ENCODE data around the gene TWIST2. TPM values are rescaled to one million over a fixed set of nuclear protein-coding genes. Genes with fewer than 3 reads are reported as not detected.

TWIST2 gene
- 10 to 100 TPM in 3 of 4 donors, 1 to 10 TPM in 1; 1.4 to 41.3 (median 15.7) TPM for total RNA-seq

DNA sequence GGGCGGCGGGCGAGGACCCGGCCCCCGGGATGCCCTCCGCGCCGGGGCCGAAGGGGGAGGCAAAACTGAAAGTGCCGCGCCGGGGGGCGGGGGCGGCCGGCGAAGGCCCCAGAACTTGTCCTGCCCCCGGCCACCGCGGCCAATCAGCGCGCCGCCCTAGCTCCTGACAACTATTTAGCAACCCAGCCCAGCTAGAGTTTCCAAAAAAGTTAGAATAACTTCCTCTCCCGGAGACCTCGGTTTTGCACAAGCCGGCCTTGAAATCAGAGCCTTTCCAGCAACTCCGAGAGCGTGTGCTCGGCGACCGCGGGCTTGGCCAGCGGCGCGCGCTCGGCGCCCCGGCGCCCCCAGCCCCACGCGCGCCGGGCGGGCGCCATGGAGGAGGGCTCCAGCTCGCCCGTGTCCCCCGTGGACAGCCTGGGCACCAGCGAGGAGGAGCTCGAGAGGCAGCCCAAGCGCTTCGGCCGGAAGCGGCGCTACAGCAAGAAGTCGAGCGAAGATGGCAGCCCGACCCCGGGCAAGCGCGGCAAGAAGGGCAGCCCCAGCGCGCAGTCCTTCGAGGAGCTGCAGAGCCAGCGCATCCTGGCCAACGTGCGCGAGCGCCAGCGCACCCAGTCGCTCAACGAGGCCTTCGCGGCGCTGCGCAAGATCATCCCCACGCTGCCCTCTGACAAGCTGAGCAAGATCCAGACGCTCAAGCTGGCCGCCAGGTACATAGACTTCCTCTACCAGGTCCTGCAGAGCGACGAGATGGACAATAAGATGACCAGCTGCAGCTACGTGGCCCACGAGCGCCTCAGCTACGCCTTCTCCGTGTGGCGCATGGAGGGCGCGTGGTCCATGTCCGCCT, at the start of gene TWIST2:
TSS of gene TWIST2 (plus strand) at position 245 of the 850 bp plus-strand sequence. CDS start at position 376, 131 bp downstream.
- peak within 1 kb of the TSS; percentile 36 to 62 (median 48) for H3K4me3 ChIP-seq
- TF ChIP-seq POLR2A (IDR thresholded peaks at IDR 0.05): no peak
- TF ChIP-seq, protein P1, sequence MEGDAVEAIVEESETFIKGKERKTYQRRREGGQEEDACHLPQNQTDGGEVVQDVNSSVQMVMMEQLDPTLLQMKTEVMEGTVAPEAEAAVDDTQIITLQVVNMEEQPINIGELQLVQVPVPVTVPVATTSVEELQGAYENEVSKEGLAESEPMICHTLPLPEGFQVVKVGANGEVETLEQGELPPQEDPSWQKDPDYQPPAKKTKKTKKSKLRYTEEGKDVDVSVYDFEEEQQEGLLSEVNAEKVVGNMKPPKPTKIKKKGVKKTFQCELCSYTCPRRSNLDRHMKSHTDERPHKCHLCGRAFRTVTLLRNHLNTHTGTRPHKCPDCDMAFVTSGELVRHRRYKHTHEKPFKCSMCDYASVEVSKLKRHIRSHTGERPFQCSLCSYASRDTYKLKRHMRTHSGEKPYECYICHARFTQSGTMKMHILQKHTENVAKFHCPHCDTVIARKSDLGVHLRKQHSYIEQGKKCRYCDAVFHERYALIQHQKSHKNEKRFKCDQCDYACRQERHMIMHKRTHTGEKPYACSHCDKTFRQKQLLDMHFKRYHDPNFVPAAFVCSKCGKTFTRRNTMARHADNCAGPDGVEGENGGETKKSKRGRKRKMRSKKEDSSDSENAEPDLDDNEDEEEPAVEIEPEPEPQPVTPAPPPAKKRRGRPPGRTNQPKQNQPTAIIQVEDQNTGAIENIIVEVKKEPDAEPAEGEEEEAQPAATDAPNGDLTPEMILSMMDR (IDR thresholded peaks at IDR 0.05): no peak
- H3K36me3 ChIP-seq: no peaks in the 10 kb centered on the region
- peak; percentile 28 to 73 (median 64) for DNase-seq
- peaks cover 0 to 11% (median 0%) of the 10 kb centered on the region in 4 donors for H3K4me1 ChIP-seq
- no peaks in the 10 kb centered on the region for H3K9me3 ChIP-seq
- H3K27ac ChIP-seq: peak within 1 kb of the TSS; percentile 63 to 84 (median 66)
- no peaks in the 10 kb centered on the region for H3K27me3 ChIP-seq

DNA sequence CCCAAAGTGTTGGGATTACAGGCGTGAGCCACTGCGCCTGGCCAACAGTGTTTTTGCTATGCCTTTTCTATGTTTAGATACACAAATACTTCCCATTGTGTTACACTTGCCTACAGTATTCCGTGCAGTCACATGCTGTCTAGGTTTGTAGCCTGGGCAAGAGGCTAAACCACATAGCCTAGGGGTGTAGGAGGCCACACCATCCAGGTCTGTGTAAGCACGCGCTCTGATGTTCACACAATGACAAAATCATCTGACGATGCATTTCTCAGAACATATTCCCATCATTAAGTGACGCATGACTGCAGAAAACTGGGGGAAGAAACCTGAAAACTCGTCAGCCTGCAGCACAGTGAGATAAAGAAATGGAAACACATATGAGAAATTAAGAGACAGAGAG, 46.1 kb upstream of the TWIST2 start:
- Histone ChIP-seq H3K27ac (no peak overlapping the region), H3K4me1 (no peaks in the 10 kb centered on the region), H3K36me3 (no peaks in the 10 kb centered on the region), H3K4me3 (no peak overlapping the region), H3K27me3 (no peaks in the 10 kb centered on the region), H3K9me3 (no peaks in the 10 kb centered on the region)
- no peak for TF ChIP-seq POLR2A (IDR thresholded peaks at IDR 0.05)
- TF ChIP-seq, protein P1 (IDR thresholded peaks at IDR 0.05): no peak
- DNase-seq: no peak

DNA sequence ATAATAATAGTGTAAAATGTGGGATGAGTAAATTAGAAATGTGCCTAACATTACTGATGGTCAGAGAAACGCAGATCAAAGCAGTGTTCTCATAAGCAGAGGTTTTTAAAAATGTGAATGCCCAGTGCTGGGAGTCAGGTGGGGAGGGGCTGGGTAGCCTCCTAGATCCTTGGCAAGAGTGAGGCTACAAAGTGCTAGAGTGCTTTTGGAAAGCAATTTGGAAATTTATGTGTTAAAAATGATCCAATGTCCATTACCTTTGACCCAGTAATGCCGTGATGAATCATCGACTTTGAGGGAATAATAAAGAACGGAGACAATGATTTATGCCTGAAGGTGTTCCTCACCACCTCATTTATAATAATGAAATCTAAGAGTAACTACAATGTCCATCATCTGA, 44.9 kb upstream of the TWIST2 start:
- Histone ChIP-seq H3K9me3 (no peaks in the 10 kb centered on the region), H3K27me3 (no peaks in the 10 kb centered on the region), H3K27ac (no peak overlapping the region), H3K36me3 (no peaks in the 10 kb centered on the region), H3K4me3 (no peak overlapping the region), H3K4me1 (no peaks in the 10 kb centered on the region)
- DNase-seq: no peak
- TF ChIP-seq, protein P1 (IDR thresholded peaks at IDR 0.05): no peak
- TF ChIP-seq POLR2A (IDR thresholded peaks at IDR 0.05): no peak

DNA sequence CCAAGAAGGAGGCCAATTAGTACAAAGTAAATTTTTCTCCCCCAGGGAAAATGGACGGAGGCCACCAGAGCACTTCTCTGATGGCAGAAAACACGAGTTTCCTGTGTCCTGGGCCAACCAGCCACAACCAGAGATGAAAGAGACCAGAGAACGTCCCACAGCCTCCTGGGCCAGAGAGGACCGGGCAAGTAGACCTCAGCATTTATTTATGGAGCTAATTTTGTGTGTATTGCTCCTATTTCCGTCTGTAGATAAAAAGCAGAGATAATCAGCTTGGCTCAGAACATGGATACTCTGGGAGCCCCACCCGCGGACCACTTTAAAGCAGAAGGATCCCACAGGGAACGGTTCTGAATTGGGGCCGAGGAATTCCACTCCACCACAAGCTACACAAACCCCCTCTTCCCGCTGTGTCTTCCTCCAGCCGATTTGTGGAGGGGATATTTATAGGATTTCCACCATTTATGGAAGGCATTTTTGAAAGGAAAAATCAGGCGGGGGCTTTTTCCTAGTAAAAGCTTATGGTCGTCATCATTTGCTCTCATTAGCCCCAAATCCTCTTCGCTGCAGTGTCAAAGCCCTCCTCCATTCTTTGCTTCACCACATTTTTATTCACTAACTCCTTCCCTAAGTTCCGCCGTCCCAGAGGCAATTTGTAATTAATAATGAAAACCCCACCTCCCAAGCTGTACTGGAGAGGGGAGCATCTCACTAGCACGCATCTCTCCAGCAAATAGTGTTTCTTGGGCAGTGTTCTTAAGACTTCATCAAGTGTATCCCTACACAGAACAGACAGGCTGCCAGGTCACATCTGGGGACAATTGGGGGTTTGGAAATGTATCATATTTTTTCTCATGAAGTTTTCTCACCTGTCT, 43.7 kb upstream of the TWIST2 start:
- Histone ChIP-seq H3K27me3 (no peaks in the 10 kb centered on the region), H3K4me3 (no peak overlapping the region), H3K27ac (no peak overlapping the region), H3K36me3 (no peaks in the 10 kb centered on the region), H3K4me1 (no peaks in the 10 kb centered on the region), H3K9me3 (no peaks in the 10 kb centered on the region)
- TF ChIP-seq, protein P1 (IDR thresholded peaks at IDR 0.05): no peak
- TF ChIP-seq POLR2A (IDR thresholded peaks at IDR 0.05): no peak
- DNase-seq: no peak

DNA sequence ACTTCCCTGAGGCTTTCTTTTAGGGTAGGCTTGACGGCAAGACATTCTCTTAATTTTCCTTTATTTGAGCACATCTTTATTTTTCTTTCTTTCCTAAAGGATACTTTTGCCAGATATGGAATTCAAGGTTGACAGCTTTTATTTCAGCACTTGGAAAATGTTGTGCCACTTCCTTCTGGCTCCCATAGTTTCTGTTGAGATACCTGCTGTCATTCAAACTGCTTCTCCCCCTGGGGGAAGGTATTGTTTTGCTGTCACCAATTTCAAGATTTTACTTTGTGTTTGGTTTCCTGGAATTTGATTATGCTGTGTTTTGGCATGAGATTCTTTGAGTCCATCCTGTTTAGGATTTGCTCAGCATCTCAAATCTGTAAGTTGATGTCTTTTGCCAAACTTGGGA, 39.1 kb upstream of the TWIST2 start:
- Histone ChIP-seq H3K36me3 (no peaks in the 10 kb centered on the region), H3K9me3 (no peaks in the 10 kb centered on the region), H3K4me1 (no peaks in the 10 kb centered on the region), H3K27ac (no peak overlapping the region), H3K4me3 (no peak overlapping the region), H3K27me3 (no peaks in the 10 kb centered on the region)
- no peak for TF ChIP-seq POLR2A (IDR thresholded peaks at IDR 0.05)
- TF ChIP-seq, protein P1 (IDR thresholded peaks at IDR 0.05): no peak
- no peak for DNase-seq
